NCI-H1048 (cell line): Measurements from ENCODE around the gene COMMD1.
"Not testable (repeated sequence)": the region's sequence is repeated elsewhere in the genome, so short reads cannot be mapped to it uniquely, and the experiment has no call there.

ENCODE experiments used
- DNase-seq: peaks from one replicate; lab custom pipeline; 2025; lab: John Stamatoyannopoulos, UW

Gene COMMD1

GRCh38 chr2:62030902-62031301, 125.4 kb downstream of the COMMD1 start:
- DNase-seq: no peak

- no peak for DNase-seq
These were observed 126.6 kb downstream of the COMMD1 start for GRCh38 chr2:62032096-62032495.

GRCh38 chr2:62034715-62035114, 129.2 kb downstream of the COMMD1 start:
- DNase-seq: no peak

- DNase-seq: no peak
These were observed 130.8 kb downstream of the COMMD1 start for GRCh38 chr2:62036229-62036628.

- DNase-seq: no peak
These were observed 131.3 kb downstream of the COMMD1 start for GRCh38 chr2:62036761-62037250.

GRCh38 chr2:62038975-62039771, 133.7 kb downstream of the COMMD1 start:
- DNase-seq: no peak

- DNase-seq: no peak
These were observed 135.5 kb downstream of the COMMD1 start for GRCh38 chr2:62040926-62041325.

- not testable (repeated sequence) for DNase-seq
These were observed 136.4 kb downstream of the COMMD1 start for GRCh38 chr2:62041701-62042385.

- no peak for DNase-seq
These were observed 136.9 kb downstream of the COMMD1 start for GRCh38 chr2:62042400-62042799.

GRCh38 chr2:62042944-62043343, 137.5 kb downstream of the COMMD1 start:
- no peak for DNase-seq

GRCh38 chr2:62045017-62045543, 139.6 kb downstream of the COMMD1 start:
- no peak for DNase-seq

- DNase-seq: no peak
These were observed 140.7 kb downstream of the COMMD1 start for GRCh38 chr2:62046141-62046540.

- DNase-seq: no peak
These were observed 145.1 kb downstream of the COMMD1 start for GRCh38 chr2:62050456-62051045.

GRCh38 chr2:62054029-62054791, 148.7 kb downstream of the COMMD1 start:
- DNase-seq: no peak

- no peak for DNase-seq
These were observed 149.5 kb downstream of the COMMD1 start for GRCh38 chr2:62054916-62055450.

- no peak for DNase-seq
These were observed 150.4 kb downstream of the COMMD1 start for GRCh38 chr2:62055724-62056336.

GRCh38 chr2:62056341-62056740, 150.9 kb downstream of the COMMD1 start:
- no peak for DNase-seq

GRCh38 chr2:62065243-62065642, 159.8 kb downstream of the COMMD1 start:
- no peak for DNase-seq

GRCh38 chr2:62071126-62071598, 165.7 kb downstream of the COMMD1 start:
- DNase-seq: no peak

- no peak for DNase-seq
These were observed 166.5 kb downstream of the COMMD1 start for GRCh38 chr2:62071760-62072680.
